Measurements from ENCODE around the gene CBX8. TPM values are rescaled to one million over a fixed set of nuclear protein-coding genes. Genes with fewer than 3 reads are reported as not detected.

Gene CBX8
- total RNA-seq, 4 donors from 2014 or later, result 2.3 to 4.7 (median 2.6) TPM

DNA sequence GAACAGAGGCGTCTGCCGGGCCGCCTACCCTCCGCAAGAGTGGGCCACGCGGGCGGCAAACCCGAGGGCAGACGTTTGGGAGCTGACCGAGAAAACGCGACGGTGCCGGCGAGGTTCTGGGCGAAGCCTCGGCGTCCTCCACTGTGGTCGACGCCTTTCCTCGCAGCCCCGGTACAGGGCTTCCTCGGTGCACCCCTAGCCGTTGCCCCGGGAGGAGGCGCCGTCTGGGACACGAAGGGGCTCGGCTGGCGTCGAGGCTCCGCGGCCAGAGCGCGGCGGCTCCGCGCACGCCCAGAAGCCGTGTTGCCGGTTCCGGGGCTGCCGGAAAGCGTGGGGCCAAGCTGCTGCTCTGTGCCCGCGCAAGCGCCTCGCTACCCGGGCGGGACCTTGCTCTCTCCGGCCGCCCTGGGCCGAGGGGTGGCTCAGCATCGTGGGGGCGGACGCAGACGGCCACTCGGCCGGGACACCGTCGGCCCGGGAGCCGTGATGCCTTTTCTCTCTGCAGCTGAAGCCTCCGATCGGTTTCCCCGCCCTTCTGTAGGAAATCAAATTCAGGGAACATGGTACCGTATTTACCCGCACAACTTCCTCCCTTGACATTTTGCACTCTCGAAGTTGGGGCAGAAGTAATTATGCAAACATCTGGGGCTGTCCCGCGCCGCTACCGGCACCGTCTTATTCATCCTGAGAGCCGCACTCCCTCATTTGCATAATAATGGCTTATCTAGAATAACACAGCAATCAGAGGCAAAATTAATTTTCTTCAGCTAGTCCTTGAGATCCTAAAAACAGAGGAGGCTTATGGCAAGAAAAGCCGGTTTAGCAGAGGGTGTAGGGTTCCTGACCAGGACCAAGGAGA, 7.3 kb upstream of the CBX8 start:
- H3K9me3 ChIP-seq, result no peaks in the 10 kb centered on the region
- intact Hi-C loops (cut with DNase I), result no loop called here
- peak overlapping the region in 3 of 4 donors; percentile 10 to 52 (median 33) for H3K4me3 ChIP-seq
- H3K36me3 ChIP-seq, result no peaks in the 10 kb centered on the region
- peaks cover 40 to 66% (median 61%) of the 10 kb centered on the region in 3 donors for H3K4me1 ChIP-seq
- DNase-seq, result no peak
- TF ChIP-seq POLR2A (IDR thresholded peaks at IDR 0.05), result no peak
- TF ChIP-seq, protein P1, sequence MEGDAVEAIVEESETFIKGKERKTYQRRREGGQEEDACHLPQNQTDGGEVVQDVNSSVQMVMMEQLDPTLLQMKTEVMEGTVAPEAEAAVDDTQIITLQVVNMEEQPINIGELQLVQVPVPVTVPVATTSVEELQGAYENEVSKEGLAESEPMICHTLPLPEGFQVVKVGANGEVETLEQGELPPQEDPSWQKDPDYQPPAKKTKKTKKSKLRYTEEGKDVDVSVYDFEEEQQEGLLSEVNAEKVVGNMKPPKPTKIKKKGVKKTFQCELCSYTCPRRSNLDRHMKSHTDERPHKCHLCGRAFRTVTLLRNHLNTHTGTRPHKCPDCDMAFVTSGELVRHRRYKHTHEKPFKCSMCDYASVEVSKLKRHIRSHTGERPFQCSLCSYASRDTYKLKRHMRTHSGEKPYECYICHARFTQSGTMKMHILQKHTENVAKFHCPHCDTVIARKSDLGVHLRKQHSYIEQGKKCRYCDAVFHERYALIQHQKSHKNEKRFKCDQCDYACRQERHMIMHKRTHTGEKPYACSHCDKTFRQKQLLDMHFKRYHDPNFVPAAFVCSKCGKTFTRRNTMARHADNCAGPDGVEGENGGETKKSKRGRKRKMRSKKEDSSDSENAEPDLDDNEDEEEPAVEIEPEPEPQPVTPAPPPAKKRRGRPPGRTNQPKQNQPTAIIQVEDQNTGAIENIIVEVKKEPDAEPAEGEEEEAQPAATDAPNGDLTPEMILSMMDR (IDR thresholded peaks at IDR 0.05), result no peak
- 3% methylated on average over 13 to 15 of the region's 76 CpGs for WGBS, 2 donors
- no peak overlapping the region for H3K27ac ChIP-seq
- peaks cover 47 to 100% (median 89%) of the 10 kb centered on the region in 4 donors for H3K27me3 ChIP-seq

DNA sequence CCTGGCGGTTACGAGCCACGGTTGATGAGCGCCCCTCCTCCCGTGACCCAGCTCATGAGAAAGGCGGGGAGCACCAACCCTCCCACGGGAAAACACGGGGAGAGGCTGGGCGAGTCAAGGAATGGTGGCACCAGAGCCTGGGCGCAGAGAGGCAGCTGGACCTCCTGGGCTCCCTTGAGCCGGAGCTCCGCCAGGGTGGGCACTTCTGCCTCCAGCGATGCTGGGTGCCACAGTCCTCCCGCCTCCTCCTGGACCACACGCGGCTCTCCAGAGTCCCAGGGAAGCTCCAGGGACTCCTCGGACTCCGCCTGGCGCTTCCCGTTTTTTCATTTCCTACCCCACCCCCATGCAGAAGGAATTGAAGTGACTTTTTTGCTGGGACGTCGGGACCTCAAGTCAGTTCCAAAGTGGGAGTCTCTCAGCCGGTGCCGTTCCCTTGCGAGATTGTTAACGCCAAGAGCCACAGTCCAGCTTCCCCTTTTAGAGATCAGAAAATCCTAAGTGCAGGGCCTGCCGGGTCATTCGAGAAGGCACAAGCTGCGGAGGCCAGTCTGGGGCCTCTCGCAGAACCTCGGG, 6.6 kb upstream of the CBX8 start:
- no peak for DNase-seq
- H3K27me3 ChIP-seq, result peaks cover 53 to 100% (median 91%) of the 10 kb centered on the region in 4 donors
- intact Hi-C loops (cut with DNase I), result no loop called here
- H3K9me3 ChIP-seq, result no peaks in the 10 kb centered on the region
- H3K27ac ChIP-seq, result no peak overlapping the region
- TF ChIP-seq POLR2A (IDR thresholded peaks at IDR 0.05), result no peak
- H3K4me3 ChIP-seq, result peak overlapping the region in 2 of 4 donors; percentile 33 to 52
- H3K4me1 ChIP-seq, result peaks cover 48 to 68% (median 66%) of the 10 kb centered on the region in 3 donors
- 10 to 17% methylated on average over 10 to 12 of the region's 31 CpGs for WGBS, 2 donors
- no peaks in the 10 kb centered on the region for H3K36me3 ChIP-seq

DNA sequence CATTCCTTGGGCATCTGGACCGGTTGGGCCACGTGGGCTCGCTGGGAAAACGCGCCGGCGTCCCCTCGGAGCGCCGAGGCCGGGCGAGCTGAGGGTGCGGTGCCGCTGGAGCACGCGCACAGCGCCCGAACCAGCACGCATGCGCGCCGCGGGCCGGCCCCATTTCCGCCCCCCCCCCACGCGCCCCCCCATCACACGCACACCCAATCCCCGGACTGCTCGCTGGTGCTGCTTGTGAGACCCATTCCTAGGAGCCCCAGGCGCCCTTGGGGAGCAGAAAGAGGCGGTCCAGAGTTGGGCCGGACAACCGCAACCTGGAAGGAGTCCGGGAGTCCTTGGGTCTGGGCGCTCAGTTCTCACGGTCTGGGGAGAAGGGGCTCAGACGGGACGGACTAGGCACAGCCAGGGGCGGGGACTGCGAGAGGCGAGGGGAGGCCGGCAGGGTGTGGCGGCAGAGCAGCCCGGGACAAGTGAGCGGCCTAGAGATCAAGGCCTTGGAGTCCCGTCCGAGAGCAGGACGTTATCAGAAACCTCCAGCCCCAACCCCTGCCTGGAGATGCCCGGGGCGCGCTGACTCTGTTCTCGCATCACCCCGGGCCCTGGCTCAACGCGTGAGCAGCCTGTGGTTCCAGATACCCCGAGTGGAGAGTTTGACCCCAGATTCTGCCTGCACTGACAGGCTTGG, 6.0 kb upstream of the CBX8 start:
- Histone ChIP-seq H3K4me1 (peaks cover 54 to 74% (median 72%) of the 10 kb centered on the region in 3 donors), H3K27me3 (peaks cover 48 to 100% (median 95%) of the 10 kb centered on the region in 4 donors), H3K4me3 (no peak overlapping the region), H3K27ac (no peak overlapping the region), H3K9me3 (no peaks in the 10 kb centered on the region), H3K36me3 (no peaks in the 10 kb centered on the region)
- WGBS, 2 donors, result 5 to 20% methylated on average over 1 to 19 of the region's 57 CpGs
- DNase-seq, result no peak
- no peak for TF ChIP-seq POLR2A (IDR thresholded peaks at IDR 0.05)
- TF ChIP-seq, protein P1 (IDR thresholded peaks at IDR 0.05), result no peak
- intact Hi-C loops (cut with DNase I), result no loop called here

DNA sequence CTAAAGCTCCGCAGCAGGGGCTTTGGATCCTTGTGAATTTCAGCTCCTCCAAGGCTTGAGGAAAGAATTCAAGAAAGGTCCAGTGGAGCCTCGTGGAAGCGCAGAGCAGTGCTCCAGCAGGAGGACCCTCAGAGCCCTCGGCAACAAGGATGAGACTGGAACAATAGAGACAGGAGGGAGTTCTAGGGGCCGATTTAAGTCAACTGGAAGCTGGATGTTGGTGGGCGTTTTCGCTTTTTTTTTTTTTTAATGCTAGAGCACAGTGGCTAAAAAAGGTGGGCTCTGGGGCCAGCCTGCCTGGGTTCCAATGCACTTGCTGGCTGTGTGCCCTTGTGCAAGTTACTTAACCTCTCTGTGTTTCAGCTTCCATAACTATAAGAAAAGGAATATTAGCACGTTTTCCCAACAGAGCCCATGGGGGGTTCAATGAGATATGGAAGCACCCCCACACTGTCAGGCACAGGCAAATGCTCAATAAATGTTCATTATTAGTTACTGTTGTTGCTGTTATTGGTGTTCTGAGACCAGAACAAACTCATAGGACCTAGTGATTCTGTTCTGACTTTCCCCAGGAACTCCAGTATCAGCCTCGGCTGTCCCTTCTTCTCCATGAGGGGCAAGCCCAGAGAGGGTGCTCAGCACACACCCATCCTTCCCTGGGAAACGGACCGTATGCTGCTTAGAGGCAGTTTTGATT, 5.3 kb upstream of the CBX8 start:
- Histone ChIP-seq H3K36me3 (no peaks in the 10 kb centered on the region), H3K27ac (no peak overlapping the region), H3K4me3 (no peak overlapping the region), H3K9me3 (no peaks in the 10 kb centered on the region), H3K27me3 (peaks cover 41 to 99% (median 91%) of the 10 kb centered on the region in 4 donors), H3K4me1 (peaks cover 56 to 80% (median 76%) of the 10 kb centered on the region in 3 donors)
- DNase-seq, result no peak
- 6 to 9% methylated on average over 7 to 9 of the region's 11 CpGs for WGBS, 2 donors
- no peak for TF ChIP-seq POLR2A (IDR thresholded peaks at IDR 0.05)
- TF ChIP-seq, protein P1 (IDR thresholded peaks at IDR 0.05), result no peak
- intact Hi-C loops (cut with DNase I), result no loop called here
